G401 (cell line): ENCODE measurements around the gene CALML6. TPM values are rescaled to one million over a fixed set of nuclear protein-coding genes. Genes with fewer than 3 reads are reported as not detected.

Experiments
- DNase-seq: peaks from one replicate; pipeline ENCODE4 v3.0.0-alpha.2; 2015; ENCODE audit warnings: low spot score
- in situ Hi-C: cut with HindIII; loops from 2 replicates; pipeline ENCODE4 v1.10.0; 2016; ENCODE audit warnings: low sequenced_read_pairs, mixed read lengths
- total RNA-seq: library from RNA; depleted of rRNA; stranded (reverse); fragments of >200 nt; shearing (Covaris generic); gene quantifications from 2 replicates; pipeline ENCODE4 v1.2.3, GENCODE V29; 2014

CALML6 gene
- total RNA-seq, 1 experiment from 2014 or later, result not detected

GRCh38 chr1:1937549-1938275 is 22.7 kb downstream of the CALML6 start:
- DNase-seq, result no peak
- in situ Hi-C loops, result no loop called here

GRCh38 chr1:1938276-1938573 is 23.2 kb downstream of the CALML6 start:
- in situ Hi-C loops, result no loop called here
- no peak for DNase-seq

DNA sequence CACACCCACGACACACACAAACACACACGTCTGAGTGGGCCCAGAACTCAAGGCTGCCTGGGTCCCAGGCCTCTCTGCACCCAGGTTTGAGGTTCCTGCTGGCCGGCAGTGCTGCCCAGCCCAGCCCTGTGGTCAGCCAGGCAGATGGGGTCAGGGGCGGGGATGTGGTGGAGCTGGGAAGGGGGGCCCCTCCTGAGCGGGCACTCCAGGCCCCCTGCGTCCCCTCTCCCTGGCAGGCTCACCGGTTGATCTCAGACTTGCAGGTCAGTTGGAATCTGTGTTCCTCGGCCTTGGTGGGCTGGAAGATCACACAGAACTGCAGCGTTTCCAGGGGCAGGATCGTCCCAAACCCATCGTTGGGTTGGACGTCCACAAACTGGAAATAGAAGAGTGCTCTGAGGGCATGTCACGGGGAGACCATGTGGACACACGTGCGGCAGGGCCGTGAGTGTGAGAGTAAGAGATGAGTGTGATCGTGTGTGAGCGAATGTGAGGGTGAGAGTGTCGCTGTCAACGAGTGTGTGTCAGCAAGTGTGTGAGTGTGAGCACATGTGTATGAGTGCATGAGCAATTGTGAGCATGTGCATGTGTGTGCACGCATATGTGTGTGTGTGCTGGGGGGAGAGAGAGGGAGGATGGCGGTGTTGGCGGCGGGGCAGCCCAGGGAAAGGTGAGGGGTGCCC is 23.7 kb downstream of the CALML6 start:
- no peak for DNase-seq
- in situ Hi-C loops, result no loop called here

DNA sequence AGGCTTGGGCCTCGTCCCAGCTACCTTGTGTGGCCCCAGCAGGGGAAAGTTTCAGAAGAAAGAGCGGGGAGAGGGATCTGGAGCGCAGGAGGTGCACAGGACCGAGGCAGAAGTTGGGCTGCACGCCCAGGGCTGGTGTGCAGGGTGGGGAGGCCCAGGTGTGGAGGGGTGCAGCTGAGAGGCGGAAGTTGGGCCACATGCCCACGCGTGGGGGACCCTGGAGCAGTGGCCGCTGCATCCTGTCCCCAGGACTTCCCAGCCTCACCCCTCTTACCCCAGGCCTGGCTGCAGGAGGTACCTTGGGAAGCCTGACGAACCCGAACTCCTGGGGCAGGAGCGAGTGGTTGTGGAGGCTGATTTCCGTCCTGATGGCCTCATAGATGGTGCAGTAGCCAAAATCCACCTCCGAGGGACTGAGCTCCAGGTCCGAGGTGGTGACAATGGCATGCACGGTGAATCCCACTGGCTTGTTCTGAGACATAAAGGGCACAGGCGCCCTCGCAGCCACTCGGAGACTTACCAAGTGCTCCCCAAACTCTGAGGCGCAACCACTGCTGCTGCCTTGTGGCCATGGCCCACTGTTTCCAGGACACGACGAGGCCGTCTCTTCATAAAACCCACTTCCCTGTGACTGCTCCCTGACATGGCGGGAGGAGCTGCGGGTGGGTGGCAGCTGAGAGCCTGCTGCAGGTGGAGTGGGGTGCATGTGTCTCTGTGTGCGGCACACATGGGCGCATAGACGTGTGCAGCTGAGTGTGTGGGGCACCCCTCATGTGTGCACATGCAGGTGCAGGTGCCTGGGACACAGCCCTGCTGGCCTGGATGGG is 24.4 kb downstream of the CALML6 start:
- in situ Hi-C loops, result no loop called here
- DNase-seq, result no peak

GRCh38 chr1:1940123-1940425 is 25.0 kb downstream of the CALML6 start:
- in situ Hi-C loops, result no loop called here

GRCh38 chr1:1941211-1941841 is 26.3 kb downstream of the CALML6 start:
- in situ Hi-C loops, result no loop called here
- DNase-seq, result no peak

More at GRCh38 chr1:1940123-1940425, 25.0 kb downstream of the CALML6 start:
- DNase-seq, result no peak

DNA sequence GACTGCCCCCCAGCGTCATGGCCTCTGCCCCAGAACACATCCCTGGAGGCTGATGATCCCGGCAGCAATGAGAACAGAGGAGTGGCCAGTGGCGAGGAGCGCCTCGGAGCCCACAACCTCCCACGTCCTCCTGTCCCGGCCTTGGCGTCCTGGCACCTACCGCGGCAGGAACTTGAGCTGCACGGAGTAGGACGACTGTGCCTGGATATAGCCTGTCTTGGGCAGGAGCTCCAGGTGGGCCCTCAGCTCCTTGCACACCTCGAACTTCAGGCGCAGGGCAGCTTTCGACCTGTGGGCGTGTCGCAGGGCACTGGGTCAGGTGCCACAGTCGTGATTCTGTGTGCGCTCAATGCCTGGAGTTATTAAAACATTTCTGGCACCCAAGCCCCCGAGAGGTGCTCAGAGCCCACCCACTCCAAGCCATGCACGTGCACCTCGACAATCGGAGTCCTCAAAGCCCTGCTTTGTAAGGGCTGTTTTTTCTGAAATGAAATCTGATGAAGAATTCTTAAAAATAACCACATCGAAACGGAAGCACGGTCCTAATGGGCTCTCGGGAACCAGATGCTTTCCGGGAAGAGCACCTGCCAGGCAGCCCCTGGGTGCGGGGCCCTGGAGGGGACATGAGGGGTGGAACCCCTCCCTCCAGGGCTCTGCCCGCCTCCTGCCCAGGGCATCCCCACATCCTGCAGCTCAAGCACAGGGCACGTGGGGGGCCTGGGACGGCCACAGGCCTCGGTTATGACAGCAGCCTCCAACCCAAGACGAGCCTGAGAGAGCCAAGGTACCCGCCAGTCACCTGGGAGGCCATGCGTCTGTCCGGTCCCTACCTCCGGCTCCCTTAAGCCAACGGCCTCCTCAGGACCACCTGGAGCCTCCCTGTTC is 27.1 kb downstream of the CALML6 start:
- in situ Hi-C loops, result no loop called here
- no peak for DNase-seq

- in situ Hi-C loops, result no loop called here
- no peak for DNase-seq
Observed at GRCh38 chr1:1942753-1943656, 27.9 kb downstream of the CALML6 start.

DNA sequence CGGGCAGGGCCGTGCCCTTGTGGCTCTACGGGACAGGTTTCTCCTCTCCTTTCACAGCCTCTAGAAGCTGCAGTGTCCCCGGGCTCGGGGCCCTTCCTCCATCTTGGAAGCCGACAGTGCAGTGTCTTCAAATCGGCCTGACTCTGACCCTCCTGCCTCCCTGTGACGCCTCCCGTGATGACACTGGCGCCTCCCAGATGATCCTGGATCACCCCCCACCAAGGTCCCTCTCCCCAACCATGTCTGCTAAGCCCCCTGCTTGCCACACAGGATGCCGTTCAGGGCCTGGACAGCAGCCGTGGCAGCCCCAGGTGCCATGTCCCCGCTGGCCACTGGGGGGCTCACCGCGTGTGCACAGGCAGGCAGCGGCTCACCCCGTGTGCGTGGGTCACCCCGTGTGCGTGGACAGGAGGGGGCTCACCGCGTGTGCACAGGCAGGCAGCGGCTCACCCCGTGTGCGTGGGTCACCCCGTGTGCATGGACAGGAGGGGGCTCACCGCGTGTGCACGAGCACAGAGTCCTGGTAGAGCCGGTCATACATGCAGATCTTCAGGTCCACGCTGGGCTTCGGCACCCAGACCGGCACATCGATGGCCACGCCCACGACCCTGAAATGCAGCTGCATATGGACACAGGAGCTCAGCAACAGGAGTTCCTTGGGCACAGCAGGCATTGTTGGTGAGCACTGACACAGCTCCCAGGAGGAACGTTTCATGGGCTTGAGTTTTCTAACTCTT is 28.9 kb downstream of the CALML6 start:
- in situ Hi-C loops, result no loop called here
- peak; percentile 60 for DNase-seq

DNA sequence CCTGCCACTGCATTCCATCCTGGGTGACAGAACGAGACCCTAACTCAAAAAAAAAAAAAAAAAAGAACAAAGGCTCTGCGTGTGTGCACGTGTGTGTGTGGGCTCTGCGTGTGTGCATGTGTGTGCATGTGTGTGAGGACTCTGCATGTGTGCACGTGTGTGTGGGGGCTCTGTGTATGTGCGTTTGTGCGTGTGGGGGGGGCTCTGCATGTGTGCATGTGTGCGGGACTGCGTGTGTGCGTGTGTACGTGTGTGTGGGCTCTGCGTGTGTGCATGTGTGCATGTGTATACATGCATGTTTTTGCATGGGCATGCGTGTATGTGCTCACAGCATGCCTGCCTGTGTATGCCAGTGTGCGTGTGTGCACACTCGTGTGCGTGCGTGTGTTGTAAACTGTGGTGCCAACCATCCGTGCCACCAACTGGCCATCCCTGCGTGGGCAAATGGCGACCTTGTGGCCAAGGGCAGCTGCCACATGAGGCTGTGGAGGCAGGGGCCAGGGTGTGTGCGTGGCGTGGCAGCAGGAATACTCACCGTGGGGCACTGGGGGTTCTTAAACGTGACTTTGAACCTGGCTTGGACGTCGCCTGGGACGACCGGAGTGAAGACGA is 30.8 kb downstream of the CALML6 start:
- in situ Hi-C loops, result no loop called here
- DNase-seq, result no peak

DNA sequence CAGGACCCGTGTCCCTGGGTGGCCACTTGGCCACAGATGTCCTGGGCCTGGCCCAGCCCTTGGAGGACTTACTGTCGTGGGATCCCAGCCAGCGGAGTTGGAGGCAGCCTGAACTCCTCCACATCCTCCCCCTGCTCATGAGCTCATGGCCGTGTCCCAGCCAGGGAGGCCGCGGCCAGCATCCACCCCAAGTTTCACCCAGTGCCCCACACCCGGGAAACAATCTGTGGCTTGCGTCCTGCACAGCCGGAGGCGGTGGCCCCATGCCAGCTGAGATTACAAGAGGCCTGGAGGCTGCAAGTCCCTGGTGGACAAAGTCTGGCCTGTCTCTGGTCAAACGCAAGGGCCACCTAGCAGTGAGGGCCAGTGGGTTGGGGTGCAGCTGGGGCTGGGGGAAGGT is 31.5 kb downstream of the CALML6 start:
- in situ Hi-C loops, result no loop called here
- peak; percentile 61 for DNase-seq

DNA sequence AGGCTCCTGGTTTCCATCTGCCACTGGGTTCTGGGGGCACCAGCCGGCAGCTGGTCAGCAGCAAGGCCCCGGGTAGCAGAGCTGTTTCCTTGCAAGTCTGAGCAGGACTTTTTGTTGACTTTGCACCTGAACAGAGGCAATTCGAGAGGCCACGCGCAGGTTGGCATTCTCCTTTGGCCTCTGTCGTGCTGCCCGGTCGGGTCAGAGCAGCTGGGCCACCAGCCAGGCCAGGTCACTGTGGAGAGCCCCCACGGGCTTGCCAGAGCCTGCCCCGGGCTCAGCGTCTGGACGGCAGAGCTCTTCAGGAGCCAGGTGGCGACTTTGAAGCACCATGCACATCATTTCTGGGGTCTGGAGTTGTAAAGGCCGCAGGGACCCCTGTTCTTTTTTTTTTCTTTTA is 32.4 kb downstream of the CALML6 start:
- in situ Hi-C loops, result no loop called here

GRCh38 chr1:1948783-1949182 is 33.7 kb downstream of the CALML6 start:
- no peak for DNase-seq
- in situ Hi-C loops, result no loop called here

More for the DNA sequence above, 32.4 kb downstream of the CALML6 start:
- peak; percentile 51 for DNase-seq

DNA sequence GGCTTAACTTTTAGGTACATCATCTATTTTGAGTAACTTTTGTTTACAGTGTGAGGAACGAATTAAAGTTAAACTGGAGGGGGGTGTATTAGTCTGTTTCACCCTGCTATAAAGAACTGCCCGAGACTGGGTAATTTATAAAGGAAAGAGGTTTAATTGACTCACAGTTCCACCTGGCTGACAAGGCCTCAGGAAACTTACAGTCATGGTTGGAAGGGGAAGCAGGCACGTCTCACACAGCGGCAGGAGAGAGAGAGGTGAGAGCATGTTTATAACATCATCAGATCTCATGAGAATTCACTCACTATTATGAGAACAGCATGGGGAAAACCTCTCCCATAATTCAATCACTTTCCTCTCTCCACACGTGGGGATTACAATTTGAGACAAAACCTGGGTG is 35.9 kb downstream of the CALML6 start:
- no peak for DNase-seq
- in situ Hi-C loops, result no loop called here

- no peak for DNase-seq
- in situ Hi-C loops, result no loop called here
Observed at GRCh38 chr1:1954015-1954414, 39.0 kb downstream of the CALML6 start.

- DNase-seq, result no peak
- in situ Hi-C loops, result no loop called here
Observed at GRCh38 chr1:1954831-1955441, 39.9 kb downstream of the CALML6 start.
